HG03175 (cell line): ENCODE results near the gene FITM1.

Experiments used
- ATAC-seq: cut with Tn5 transposase; IDR thresholded peaks from one replicate; pipeline ENCODE4 v1.9.1; 2021; ENCODE audit warnings: mild to moderate bottlenecking, moderate library complexity; ENCODE audit not compliant: unreplicated experiment

The FITM1 gene

GRCh38 chr14:24117179-24117578 is 13.3 kb upstream of the FITM1 start:
- ATAC-seq: no peak

GRCh38 chr14:24119691-24120090 is 10.8 kb upstream of the FITM1 start:
- no peak for ATAC-seq

DNA sequence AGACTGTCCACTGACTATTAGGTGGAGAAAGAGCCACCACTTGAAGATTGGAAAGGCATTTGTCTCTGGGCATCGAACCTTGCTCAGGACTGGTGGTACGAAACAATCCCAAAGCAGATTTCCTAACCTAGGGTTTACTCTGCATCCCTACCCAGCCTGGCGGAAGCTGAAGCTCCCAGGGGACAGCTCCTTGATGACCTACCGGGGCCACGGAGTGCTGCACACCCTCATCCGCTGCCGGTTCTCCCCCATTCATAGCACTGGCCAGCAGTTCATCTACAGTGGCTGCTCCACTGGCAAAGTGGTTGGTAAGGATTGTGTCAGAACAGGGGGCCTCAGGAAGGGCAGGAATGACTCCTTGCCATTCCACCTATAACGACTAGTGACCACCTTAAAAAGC is 9.2 kb upstream of the FITM1 start:
- ATAC-seq: no peak

DNA sequence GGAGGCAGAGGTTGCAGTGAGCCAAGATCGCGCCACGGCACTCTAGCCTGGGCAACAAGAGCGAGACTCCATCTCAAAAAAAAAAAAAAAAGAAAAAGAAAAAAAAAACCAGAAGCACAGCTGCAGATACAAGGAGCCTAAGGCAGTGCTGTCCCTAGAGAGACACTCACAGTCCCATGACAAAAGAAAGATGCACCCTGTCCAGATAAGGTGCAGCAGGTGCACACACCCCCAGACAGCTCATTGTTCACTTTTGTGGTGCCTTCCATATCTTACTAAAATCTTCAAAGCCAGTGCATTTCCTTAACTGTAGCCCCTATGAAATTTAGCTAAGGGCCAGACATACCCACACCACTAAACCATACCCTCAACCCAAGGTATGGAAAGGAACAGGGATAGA is 8.0 kb upstream of the FITM1 start:
- no peak for ATAC-seq

DNA sequence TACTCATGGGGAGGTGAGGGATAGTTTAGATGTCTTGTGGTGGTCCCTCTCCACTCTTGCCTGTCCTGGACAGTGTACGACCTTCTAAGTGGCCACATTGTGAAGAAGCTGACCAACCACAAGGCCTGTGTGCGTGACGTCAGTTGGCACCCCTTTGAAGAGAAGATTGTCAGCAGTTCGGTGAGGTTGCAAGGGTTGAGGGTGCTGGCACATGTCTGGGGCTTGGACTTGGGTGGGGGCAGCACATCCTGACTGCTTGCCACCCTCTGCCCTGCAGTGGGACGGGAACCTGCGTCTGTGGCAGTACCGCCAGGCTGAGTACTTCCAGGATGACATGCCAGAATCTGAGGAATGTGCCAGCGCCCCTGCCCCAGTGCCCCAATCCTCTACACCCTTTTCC is 7.6 kb upstream of the FITM1 start:
- no peak for ATAC-seq

- peak; percentile 53 for ATAC-seq
Measured at GRCh38 chr14:24123424-24124417, 6.7 kb upstream of the FITM1 start.

DNA sequence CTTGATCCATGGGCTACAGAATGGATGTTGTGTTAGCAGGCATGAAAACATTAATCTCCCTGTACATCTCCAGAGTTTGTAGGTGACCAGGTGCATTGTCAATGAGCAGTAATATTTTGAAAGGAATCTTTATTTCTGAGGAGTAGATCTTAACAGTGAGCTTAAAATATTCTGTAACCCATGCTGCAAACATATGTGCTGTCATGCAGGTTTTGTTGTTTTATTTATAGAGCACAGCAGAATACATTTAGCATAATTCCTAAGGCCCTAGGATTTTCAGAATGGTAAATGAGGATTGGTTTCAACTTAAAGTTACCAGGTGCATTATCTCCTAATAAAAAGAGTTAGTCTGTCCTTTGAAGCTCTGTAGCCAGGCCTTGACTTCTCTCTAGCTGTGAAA is 3.5 kb upstream of the FITM1 start:
- ATAC-seq: no peak

DNA sequence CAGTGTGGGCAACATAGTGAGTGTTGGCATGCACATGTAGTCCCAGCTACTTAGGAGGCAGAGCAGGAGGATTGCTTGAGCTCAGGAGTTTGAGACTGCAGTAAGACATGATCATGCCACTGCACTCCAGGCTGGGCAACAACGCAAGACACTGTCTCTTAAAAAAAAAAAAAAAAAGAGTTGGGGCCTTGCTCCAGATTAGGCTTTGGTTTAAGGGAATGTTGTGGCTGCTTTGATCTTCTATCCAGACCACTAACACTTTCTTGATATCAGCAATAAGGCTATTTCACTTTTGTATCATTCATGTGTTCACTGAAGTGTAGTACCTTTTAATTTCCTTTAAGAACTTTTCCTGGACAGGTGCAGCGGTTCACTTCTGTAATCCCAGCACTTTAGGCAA is 2.8 kb upstream of the FITM1 start:
- no peak for ATAC-seq

GRCh38 chr14:24129410-24129998 is 955 bp upstream of the FITM1 start:
- ATAC-seq: no peak

GRCh38 chr14:24130717-24131548 is 474 bp downstream of the FITM1 start:
- ATAC-seq: no peak

- no peak for ATAC-seq
Measured at GRCh38 chr14:24131549-24131966, 1.1 kb downstream of the FITM1 start.

DNA sequence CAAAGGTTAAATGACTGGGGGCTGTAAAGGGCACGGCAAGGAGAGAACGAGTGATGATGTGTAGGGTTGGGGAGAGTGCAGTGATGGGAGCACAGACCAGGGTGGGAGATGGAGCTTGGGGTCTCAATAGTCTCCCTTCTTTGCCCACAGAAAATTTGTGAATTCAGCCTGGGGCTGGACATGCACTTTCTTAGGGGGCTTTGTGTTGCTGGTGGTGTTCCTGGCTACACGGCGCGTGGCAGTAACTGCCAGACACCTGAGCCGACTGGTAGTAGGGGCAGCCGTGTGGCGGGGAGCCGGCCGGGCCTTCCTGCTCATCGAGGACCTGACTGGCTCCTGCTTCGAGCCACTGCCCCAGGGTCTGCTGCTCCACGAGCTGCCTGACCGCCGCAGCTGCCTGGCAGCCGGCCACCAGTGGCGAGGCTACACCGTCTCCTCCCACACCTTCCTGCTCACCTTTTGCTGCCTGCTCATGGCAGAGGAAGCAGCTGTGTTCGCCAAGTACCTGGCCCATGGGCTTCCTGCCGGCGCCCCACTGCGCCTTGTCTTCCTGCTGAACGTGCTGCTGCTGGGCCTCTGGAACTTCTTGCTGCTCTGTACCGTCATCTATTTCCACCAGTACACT is 1.7 kb downstream of the FITM1 start:
- no peak for ATAC-seq

DNA sequence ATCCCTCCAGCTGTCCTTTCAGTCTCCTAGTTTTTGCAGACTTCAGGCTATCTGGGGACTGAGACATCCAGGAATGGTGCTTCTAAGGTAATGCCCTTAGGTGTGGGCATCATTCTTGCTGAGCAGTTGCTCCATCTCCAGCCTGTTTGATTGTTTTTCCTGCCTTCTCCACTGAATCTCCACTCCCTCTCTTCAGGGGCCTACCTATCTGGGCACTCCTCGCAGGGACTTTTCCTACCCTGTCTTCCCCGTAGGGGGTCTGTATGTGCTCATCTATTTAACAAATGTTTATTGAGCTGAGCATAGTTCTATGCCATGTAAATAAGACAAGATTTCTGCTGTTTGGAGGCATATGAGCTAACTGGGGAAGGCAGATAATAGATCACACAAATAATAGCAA is 2.5 kb downstream of the FITM1 start:
- ATAC-seq: no peak

DNA sequence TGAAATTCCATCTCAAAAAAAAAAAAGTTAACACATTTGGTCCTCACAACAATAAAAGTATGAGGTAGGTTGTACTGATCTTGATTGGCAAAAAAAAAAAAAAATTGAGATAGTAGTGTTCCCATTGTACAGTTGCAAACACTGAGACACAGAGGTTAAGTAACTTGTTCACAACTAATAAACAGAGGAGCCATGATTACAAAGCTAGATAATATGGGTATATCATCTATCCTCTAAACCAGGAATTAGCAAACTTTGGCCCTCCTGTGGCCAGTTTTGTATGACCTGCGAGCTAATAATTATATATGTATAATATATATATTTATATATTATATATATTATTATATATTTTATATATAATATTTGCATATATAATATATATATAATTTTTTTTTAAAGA is 3.3 kb downstream of the FITM1 start:
- no peak for ATAC-seq

DNA sequence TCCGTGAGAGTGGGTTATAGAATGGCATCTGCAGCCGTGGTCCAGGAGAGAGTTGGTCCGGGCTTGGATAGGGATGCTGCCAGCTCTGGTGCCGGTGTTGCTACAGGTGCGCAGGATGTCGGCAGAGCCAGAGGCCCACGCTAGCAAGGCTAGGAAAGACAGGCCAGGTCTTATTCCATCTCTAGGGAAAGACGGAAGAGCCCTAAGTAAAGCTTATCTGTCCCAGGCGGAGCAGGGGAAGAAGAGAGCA is 5.0 kb downstream of the FITM1 start:
- no peak for ATAC-seq

DNA sequence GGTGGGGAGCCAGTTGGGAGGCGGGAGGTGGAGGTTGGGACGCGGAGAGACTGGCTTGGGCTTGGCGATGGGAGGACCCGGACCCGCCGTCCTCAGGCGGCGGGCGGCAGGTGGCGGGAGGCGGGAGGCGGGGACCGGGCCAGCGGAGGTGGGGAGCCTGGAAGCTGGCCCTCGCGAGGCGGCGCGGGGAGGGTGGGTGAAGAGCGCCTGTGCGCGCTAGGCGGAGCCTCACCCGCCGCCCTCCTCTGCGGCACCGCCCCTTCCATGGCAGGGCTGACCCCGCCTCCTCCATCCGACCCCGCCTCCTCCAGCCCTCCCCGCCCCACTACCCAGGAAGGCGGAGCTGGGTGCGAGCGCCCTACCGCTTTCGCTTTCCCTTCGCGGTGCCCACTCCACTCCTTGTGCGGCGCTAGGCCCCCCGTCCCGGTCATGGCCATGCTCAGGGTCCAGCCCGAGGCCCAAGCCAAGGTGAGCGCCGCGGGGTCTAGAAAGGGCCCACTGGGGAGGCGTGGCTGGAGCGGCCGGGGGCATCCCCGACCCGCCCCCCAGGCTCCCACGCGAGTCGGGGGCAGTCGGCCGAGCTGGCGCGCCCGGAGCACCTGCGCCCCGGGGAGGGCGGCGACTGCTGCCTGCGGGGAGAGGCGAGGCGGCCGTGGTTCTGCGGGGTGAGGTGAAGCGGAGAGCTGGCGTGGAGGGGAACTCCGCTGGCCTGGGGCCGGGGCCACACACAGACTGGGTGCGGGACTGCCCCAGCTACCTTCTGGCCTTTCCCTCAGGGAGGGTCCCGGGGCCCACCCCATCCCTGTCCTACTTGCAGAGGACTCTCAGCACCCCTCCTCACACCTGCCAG is 5.6 kb downstream of the FITM1 start, which contains the start of gene PSME1:
TSS of gene PSME1 (plus strand) at position 361 of the 850 bp plus-strand sequence. CDS start at position 430, 69 bp downstream.
- ATAC-seq: peak; percentile 92

- no peak for ATAC-seq
Measured at GRCh38 chr14:24136684-24137528, 6.4 kb downstream of the FITM1 start.

- no peak for ATAC-seq
Measured at GRCh38 chr14:24137529-24138395, 7.3 kb downstream of the FITM1 start.
